ENCODE measurements around the gene PDE1C. TPM values are rescaled to one million over a fixed set of nuclear protein-coding genes. Genes with fewer than 3 reads are reported as not detected.

The PDE1C gene
- total RNA-seq, 1 donor from 2014 or later = 1.2 TPM

- DNase-seq = peak; percentile 19
These were observed 241.7 kb downstream of the PDE1C start for GRCh38 chr7:31828520-31828919.

- no peak for DNase-seq
These were observed 244.6 kb downstream of the PDE1C start for GRCh38 chr7:31825576-31825975.

- DNase-seq = no peak
These were observed 251.2 kb downstream of the PDE1C start for GRCh38 chr7:31819031-31819430.

- no peak for DNase-seq
These were observed 253.4 kb downstream of the PDE1C start for GRCh38 chr7:31816810-31817209.

- DNase-seq = peak; percentile 63
These were observed 254.4 kb downstream of the PDE1C start for GRCh38 chr7:31815796-31816195.

GRCh38 chr7:31814187-31814586 lies 256.0 kb downstream of the PDE1C start:
- DNase-seq = peak; percentile 65

- peak; percentile 48 for DNase-seq
These were observed 258.4 kb downstream of the PDE1C start for GRCh38 chr7:31811650-31812461.

- DNase-seq = no peak
These were observed 264.9 kb downstream of the PDE1C start for GRCh38 chr7:31805209-31805818.

- DNase-seq = no peak
These were observed 273.8 kb downstream of the PDE1C start for GRCh38 chr7:31796375-31796774.

GRCh38 chr7:31794851-31795344 lies 275.3 kb downstream of the PDE1C start:
- no peak for DNase-seq

GRCh38 chr7:31791881-31792280 lies 278.3 kb downstream of the PDE1C start:
- DNase-seq = no peak

GRCh38 chr7:31788883-31789680 lies 281.1 kb downstream of the PDE1C start:
- DNase-seq = no peak

- DNase-seq = no peak
These were observed 281.8 kb downstream of the PDE1C start for GRCh38 chr7:31788445-31788844.

- DNase-seq = no peak
These were observed 283.9 kb downstream of the PDE1C start for GRCh38 chr7:31786326-31786725.

- DNase-seq = no peak
These were observed 285.1 kb downstream of the PDE1C start for GRCh38 chr7:31785101-31785500.

GRCh38 chr7:31783221-31783620 lies 287.0 kb downstream of the PDE1C start:
- no peak for DNase-seq

GRCh38 chr7:31782411-31782991 lies 287.7 kb downstream of the PDE1C start:
- DNase-seq = peak; percentile 80

- no peak for DNase-seq
These were observed 291.9 kb downstream of the PDE1C start for GRCh38 chr7:31778296-31778695.

- peak; percentile 53 for DNase-seq
These were observed 293.6 kb downstream of the PDE1C start for GRCh38 chr7:31776616-31777015.

- DNase-seq = no peak
These were observed 294.7 kb downstream of the PDE1C start for GRCh38 chr7:31775556-31775955.

- DNase-seq = peak; percentile 5
These were observed 298.0 kb downstream of the PDE1C start for GRCh38 chr7:31772211-31772610.

- DNase-seq = no peak
These were observed 302.4 kb downstream of the PDE1C start for GRCh38 chr7:31767686-31768358.
